GM03348 (cell line): ENCODE measurements around the gene HSD17B2.
A peak's percentile ranks its signal among the peaks of the same experiment; 100 is the strongest.
"Not testable (repeated sequence)": the region's sequence is repeated elsewhere in the genome, so short reads cannot be mapped to it uniquely, and the experiment has no call there.

Source experiments
- DNase-seq: peaks from one replicate; pipeline ENCODE4 v3.0.0; 2012; ENCODE audit warnings: low spot score

Gene HSD17B2

DNA sequence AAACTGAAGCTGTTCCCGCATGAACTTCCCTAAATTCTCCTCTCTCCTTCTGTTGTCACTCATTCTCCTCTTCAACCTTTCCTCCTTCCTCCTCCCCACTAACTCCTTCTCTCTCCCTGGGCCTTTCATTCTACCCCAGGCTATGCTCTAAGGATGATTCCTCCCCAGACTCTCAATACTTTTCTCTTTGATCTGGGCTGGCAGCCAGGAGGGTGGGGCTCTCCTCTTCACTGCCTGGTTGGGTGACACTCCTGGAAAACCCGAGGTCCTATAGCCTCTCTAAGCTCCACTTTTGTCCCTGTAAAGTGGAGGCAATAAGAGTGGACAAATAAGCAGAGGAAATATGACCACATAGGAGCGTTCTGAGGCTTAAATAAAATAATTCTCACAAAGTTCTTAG is 46.2 kb downstream of the HSD17B2 start:
- DNase-seq: no peak

DNA sequence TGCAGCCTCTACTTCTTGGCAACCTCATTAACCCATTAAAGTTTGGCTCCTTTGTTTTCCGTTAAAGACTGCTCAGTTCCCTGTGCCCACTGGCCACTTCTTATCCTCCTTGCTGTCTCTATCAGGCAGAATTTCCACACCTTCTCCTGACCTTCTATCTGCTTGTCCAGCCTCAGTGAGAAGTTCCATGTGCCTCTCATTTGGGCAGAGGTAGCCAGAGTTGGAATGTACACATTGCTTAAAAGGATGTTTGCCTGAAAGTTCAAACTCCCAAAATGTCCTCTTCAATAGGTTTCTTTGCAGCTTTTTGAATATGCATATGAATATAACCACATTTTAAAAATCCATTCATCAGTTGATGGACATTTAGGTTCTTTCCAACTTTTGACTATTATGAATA is 47.0 kb downstream of the HSD17B2 start:
- DNase-seq: no peak

DNA sequence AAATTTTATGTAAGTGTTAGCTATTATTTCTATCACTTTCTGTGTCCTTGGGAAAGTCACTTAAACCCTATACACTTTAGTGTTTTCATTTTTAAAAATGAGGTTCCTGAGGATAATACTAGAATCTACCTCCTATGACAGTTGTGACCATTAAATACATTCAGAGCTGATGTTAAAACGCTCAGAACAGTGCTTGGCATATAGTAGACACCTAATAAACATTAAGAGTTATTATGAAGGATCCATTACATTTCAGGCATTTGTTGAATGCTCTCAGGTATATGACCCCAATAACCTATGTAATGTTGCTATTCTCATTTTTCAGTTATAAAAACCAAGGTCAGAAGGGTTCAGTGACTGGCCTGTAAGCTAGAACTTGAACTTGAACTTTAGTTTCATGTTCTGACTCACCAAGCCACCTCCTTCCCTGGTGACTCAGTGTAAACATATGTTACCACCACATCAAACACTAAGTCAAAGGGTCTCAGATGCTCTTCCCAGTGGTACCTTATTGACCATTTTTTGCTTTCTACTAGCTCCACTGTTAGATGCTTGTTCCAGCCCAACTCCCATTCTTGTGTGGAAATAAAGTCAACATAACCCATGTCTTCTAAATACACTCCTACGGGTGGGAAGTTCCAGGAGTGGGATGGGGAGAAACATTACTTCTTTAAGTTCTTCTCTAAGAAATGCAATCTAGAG is 47.6 kb downstream of the HSD17B2 start:
- DNase-seq: no peak

DNA sequence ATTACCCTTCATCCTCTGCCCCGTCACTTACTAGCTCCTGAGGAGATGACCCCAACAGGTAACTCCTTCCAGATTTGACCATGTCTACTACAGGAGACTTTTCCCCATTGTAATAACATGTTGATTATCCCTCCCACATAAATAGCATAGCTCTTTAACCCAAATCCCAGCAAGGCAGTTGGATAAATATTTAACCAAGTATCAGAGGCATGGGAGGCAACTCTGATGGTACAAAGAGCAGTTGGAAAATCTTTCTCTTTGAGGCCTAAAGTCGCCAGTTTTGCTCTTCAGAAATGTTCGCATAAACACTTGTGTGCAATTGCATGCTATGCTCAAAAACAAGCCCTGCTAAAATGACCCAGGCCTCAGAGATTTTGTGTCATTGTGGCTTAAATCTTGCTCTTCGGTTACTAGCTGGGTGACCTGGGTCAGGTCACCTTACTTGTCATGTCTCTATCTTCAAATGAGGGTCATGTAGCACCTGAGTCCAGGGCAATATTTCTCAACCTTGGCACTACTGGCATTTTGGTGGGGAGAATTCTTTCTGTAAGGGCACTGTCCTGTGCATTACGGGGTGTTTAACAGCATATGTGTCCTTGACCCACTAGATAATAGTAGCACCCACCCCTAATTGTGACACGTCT is 48.8 kb downstream of the HSD17B2 start:
- DNase-seq: no peak

DNA sequence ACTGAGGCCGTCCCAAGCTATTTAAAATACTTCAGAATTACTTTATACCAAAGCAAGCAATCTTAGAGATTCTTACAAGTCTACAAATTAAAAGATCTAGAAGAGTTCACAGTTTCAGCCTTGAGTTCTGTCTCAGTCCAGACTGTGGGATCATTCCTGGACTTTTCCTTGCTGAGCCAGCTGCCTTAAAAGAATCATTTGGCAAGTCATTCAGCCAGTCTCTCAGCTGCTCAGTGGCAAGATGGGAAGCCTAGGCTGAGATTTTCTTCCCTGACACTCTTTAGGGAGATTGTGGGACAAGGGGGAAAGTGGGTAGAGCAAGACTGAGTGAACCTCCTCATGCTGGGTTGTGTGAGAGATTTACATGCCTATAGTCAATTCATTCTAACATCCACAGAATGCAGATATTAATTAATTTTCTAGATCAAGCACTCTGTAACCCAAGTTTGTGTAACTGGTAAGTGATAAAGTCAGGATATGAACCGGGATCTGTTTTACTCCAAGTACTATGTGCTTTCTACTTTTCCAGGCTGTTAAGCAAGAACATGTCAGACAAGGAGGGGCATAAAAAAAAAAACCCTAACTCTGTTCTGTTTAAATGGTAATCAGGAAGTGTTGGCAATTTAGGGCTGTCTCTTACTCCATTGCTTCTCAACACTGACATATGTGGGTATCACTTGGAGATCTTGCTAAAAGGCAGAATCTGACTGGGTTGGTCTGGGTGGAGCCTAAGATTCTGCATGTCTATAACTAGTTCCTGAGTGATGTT is 50.1 kb downstream of the HSD17B2 start:
- DNase-seq: no peak

DNA sequence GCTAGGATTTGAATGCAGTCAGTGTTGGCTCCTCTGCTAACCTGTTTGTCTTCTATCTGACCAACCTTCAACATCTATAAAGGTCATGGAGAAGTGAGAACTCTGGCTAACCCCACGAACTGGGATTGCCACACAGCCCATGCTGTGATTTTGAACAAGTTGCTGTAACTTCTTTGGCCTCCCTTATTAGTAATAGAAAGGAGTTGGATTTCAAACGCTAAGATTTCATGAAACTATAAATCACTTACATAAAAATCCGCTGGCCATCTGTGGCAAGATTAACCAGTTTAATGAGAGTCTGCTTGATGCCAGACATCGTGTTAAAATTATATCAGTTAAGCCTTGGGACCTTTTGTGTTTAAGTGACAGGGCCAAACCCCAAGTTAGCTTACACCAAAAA is 53.4 kb downstream of the HSD17B2 start:
- DNase-seq: no peak

DNA sequence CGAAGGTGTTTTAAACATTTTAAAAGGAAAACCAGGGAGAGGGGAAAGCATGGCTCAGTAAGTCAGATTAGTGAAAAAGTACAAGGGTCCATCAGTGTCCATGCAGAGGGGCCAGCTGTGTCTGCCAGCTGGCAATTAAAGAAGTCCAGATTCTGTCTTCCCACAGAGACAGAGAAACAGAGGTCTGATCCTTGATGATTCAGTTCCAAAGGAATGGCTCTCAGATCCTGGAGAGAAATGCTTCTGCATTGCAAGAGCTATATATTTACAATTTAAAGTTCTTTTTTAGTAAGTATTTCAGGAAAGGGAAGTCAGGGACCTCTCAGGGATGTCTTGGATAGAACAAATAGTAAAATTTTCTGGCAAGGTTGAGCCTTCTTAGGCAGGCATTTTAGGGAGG is 56.2 kb downstream of the HSD17B2 start:
- DNase-seq: peak; percentile 61

DNA sequence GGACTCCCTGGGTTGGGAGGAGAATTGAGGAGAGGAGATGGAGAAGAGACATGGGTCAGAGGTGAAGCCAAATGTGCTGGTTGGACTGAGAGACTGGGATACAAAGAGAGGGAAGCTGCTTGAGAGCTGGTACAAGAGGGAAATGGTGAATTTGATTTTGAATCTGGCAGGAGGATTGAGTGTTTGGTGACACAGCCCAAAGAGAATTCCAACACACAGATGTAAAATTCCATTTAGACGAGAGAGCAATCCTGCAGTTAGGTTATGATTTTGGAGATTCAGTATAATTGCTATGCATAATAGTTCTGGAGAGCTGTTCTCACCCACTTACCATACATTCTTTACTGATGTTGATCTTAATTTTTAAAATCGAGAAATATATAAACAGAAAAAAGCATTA is 57.7 kb downstream of the HSD17B2 start:
- peak; percentile 24 for DNase-seq

DNA sequence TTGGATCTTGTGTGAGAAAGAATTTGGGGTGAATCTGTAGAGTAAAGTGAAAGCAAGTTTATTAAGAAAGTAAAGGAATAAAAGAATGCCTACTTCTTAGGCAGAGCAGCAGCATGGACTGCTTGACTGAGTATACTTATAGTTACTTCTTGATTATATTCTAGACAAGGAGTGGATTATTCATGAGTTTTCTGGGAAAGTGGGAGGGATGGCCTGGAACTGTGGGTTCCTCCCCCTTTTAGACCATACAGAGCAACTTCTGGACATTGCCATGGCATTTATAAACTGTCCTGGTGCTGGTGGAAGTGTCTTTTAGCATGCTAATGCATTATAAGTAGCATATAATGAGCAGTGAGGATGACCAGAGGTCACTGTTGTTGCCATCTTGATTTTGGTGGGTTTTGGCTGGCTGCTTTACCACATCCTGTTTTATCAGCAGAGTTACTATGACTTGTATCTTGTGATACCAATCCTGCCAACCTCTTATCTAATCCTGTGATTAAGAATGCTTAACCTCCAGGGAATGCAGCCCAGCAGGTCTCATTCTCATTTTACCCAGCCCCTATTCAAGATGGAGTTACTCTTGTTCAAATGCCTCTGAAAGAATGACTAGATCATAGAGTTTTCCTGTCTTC is 58.7 kb downstream of the HSD17B2 start:
- no peak for DNase-seq

DNA sequence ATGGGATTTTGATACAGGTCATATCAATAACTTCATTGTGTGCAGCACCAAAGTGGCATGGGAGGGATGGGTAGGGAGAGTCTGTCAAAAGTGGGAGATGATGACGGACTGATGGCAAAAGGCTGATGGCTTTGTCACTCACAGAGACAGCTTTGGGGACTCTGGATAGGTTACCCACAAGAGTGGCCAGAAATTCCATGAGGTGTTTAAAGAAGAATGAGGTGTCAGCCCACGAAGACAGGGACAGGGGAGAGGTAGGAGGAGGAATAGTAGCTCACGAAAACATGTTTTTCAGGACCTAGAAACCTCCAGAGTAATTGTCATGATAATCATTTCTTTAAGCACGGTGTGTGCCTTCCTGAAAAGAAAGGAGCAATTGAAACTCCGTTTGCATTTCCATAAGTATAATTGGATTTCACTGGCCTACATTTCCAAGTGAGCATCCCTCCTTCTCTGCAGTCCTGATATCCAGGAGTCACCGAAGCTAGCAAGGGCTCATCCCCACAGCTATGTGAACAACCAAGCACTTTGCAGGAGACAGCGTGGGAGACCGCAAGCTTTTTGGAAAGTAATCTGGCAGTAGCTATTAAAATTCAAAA is 60.0 kb downstream of the HSD17B2 start:
- no peak for DNase-seq

DNA sequence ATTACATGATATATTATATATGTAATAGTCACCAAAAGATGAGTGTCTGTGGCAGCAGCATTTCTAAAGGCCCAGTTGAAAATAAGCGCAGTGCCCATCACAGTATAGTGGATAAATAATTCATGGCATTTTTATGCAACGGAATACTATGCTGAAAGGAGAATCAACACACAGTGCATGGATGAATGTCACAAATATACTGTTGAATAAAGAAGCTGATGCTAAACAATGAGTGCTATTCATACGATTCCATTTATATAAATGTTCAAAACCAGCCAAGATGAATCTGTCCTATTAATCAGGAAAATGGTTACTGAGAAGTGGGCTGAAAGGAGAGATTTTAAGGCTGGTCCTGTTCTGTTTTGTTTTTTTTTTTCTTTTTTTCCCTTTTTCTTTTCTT is 61.6 kb downstream of the HSD17B2 start:
- no peak for DNase-seq

DNA sequence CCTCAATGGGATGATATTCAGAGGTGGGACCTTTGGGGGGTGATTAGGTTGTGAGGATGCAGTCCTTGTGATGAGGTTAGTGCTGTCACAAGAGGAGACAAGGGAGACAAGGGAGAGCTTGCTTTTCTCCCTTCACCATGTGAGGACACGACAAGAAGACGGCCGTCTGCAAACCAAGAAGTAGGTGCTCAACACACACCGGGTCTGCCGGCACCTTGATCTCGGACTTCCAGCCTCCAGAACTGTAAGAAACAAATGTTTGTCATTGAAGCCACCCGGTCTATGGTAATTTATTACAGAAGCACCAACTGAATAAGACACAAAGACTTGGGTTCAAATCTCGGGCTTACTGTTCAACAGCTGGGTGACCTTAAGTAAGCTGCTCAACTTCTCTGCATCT is 70.1 kb downstream of the HSD17B2 start:
- DNase-seq: no peak

DNA sequence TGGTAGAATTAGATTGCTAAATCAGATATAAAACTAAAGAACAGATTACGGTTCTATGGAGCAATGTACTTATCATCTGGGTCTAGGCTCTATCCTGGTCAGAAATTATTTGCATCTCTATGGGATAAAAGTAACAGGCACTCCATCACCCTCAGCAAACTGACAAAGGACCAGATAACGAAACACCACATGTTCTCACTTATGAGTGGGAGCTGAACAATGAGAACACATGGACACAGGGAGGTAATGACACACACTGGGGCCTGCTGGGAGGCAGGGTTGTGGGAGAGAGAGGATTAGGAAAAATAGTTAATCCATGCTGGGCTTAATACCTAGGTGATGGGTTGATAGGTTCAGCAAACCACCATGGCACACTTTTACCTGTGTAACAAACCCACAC is 73.0 kb downstream of the HSD17B2 start:
- DNase-seq: no peak

DNA sequence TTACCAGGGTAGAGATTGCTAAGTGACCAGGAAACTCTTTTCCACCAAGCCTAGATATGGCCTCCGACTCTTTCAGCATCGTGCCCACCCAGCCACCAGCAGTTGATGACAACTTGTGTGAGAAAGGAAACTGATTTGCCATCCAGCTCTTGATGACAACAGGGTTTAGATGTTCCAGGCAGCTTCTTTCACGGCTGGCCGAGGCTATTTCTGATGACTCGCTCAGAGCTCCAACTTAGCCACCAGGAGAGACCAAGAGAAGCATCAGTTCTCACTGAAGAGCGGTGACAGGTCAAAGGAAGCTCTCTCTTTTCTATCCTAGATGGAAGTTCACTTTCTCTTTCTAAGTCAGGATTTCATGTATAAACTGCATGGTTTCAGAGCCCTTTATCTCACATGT is 73.7 kb downstream of the HSD17B2 start:
- DNase-seq: no peak

DNA sequence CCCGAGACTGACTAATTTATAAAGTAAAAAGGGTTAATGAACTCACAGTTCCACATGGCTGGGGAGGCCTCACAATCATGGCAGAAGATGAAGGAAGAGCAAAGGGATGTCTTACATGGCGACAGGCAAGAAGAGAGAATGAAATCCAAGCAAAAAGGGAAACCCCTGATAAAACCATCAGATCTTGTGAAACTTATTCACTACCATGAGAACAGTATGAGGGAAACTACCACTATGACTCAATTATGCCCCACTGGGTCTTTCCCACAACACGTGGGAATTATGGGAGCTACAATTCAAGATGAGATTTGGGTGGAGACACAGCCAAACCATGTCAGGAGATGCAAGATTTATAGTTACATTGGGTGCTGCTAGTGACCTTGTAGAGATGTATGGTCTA is 74.2 kb downstream of the HSD17B2 start:
- not testable (repeated sequence) for DNase-seq

DNA sequence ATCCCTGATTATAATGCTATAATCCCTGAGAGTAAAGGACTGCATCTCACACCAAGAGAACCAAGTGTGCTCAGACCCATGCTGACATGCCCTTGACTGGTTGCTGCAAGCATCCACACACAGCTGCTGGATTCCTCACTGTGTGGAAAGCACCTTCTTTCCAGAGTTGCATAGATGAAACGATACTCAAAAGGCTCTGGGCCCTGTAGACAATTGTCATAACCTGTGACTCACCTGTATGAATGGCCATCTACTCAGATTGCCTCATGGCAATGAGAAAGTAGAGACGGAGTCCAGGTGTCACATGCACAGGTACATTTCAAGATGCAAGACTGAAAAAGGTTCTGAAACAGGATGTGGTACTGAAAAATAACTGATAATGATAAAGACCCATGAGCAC is 76.9 kb downstream of the HSD17B2 start:
- no peak for DNase-seq

DNA sequence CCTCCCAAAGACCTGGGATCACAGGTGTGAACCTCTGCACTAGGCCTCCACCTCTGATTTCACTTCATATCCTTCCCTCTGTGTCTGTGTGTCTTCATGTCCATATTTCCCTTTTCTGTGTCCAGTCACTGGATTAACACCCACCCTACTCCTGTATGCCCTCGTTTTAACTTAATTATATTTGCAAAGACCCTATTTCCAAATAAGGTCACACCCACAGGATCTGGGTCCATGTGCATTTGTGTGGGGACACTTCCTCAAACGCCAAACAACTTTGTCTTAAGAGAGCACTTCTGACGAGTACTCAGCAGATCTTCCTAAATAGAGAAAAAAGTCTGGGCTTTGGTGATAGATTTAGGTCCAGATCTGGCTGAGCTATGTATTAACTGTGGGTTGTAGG is 78.7 kb downstream of the HSD17B2 start:
- no peak for DNase-seq

DNA sequence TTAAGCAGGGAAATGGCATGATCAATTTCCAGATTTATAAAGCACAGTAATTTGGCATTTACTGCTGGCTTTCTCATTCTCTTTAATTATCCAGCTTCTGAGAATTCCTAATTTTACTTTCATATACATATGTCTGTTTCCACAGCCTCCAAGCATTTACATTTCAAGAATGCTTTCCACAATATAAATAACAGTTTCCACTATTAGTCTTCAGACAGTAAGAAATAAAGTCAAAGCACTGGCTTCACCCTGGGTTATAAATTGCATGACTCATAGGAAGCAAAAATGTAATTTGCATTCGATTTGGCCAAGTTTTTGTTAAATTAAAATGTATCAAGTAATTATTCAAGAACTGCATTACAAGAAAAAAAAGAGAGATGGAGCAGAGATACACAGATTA is 81.5 kb downstream of the HSD17B2 start:
- DNase-seq: no peak

DNA sequence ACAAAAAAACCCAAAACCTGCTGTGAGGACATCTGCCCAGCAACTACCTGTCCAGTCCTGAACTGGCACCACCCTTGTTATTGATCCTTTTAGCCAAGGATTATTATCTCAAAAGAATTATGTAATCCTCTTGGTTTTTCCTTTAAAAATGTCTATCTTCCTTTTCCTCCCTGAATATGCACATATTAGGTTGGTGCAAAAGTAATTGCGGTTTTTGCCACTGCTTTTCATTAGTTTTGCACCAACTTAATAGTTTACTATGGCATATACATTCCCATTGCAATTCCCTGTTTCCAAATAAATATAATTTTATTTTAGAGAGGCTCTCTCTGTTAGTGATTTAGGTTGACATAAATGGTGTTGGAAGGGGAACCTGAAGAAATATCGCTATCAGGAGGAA is 83.7 kb downstream of the HSD17B2 start:
- DNase-seq: no peak

DNA sequence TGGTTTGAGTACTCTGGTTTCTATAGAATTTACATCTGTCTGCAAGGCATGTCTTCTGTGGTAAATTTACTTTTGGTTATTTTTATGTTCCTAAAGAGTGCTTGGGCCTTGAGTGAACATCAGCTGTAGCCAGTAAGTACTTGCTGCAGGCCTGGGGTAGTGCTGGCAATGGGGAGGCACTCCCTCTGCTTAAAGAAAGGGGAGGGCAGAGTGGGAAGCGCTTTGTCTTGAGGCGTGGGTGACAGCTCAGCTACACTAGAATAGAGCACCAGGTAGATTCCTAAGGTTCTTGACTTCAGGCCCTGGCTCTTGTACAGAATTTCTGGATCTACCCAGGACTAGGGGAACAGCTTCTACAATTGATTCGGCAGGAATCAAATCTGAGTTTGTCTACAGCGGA is 84.4 kb downstream of the HSD17B2 start:
- no peak for DNase-seq

DNA sequence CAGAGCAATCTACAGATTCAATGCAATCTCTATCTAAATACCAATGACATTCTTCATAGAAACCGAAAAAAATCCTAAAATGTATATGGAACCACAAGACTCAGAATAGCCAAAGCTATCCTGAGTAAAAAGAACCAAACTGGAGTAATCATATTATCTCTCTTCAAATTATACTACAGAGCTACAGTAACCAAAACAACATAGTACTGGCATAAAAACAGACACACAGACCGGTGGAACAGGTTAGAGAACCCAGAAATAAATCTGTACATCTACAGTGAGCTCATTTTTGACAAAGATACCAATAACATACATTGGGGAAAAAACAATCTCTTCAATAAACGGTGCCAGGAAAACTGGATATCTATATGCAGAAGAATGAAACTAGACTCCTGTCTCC is 89.6 kb downstream of the HSD17B2 start:
- DNase-seq: no peak

DNA sequence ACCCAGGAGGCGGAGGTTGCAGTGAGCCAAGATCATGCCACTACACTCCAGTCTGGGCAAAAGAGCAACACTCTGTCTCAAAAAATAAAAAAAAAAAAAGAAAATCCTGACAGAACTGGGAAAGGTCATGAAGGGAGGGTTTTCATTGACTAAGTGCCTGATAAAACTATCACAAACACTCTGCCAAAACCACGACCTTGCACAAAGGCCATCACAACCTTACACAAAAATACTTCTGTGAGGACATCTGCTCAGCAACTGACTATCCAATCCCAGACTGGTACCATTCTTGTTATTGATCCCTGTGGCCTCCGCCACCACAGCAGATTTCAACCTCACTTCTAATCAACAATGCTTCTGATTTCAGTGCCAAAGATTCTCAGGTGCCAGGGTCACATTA is 94.8 kb downstream of the HSD17B2 start:
- DNase-seq: no peak

DNA sequence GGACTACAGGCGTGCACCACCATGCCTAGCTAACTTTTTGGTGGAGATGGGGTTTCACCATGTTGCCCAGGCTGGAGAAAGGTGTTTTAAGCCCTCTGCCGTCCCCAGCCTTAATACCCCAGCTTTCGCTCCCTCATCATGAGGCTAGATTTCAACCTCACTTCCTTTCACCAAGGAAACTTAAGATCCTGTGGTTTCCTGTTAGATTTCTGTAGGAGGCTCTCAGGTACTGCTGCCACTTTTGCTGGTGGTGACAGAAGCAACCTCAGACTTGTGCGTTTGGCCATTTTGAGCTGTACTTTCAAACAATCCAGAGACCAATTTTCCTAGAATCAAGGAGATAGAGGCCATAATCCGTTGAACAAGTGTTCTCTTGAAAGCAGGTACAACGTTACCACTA is 98.7 kb downstream of the HSD17B2 start:
- DNase-seq: no peak
